SU-DHL-6 (cell line): ENCODE results near the gene CLSTN2.

ENCODE experiments used
- H2AFZ ChIP-seq: fragments of 200-600 bp; sonication (generic); 2 replicates; pipeline ENCODE4 v1.6.1; 2014; ENCODE audit warnings: low read depth, mild to moderate bottlenecking, moderate library complexity, mixed read lengths, antibody characterized with exemption, low read length; ENCODE audit not compliant: severe bottlenecking
- H3F3A ChIP-seq: fragments of 200-600 bp; shearing (Covaris generic); 2 replicates; pipeline ENCODE4 v1.6.0; 2016; ENCODE audit warnings: antibody characterized with exemption, mild to moderate bottlenecking; ENCODE audit not compliant: insufficient read depth
- H3K27ac ChIP-seq: fragments of 200-600 bp; sonication (generic); 2 replicates; pipeline ENCODE4 v1.5.1; 2016; ENCODE audit warnings: low read depth, mild to moderate bottlenecking, low read length, moderate library complexity, mixed read lengths
- H3K27me3 ChIP-seq: fragments of 200-600 bp; sonication (generic), shearing (Covaris generic); 2 replicates; pipeline ENCODE4 v1.6.0; 2014; ENCODE audit warnings: mild to moderate bottlenecking, low read length
- H3K36me3 ChIP-seq: fragments of 200-600 bp; sonication (generic); 2 replicates; pipeline ENCODE4 v1.6.1; 2014; ENCODE audit warnings: mild to moderate bottlenecking, low read length, mixed read lengths
- H3K4me2 ChIP-seq: fragments of 300-600, 200-600 bp; shearing (Covaris generic), sonication (generic); 2 replicates; pipeline ENCODE4 v1.6.0; 2014; ENCODE audit warnings: low read length, low read depth, mild to moderate bottlenecking; ENCODE audit not compliant: poor library complexity, severe bottlenecking
- H3K4me3 ChIP-seq: fragments of 200-600 bp; sonication (generic); 2 replicates; pipeline ENCODE4 v1.5.1; 2014; ENCODE audit warnings: antibody characterized with exemption, low read length, mild to moderate bottlenecking, mixed read lengths; ENCODE audit not compliant: insufficient read depth, poor library complexity, severe bottlenecking
- H3K79me2 ChIP-seq: fragments of 200-600 bp; sonication (generic); 2 replicates; pipeline ENCODE4 v1.6.1; 2014; ENCODE audit warnings: mild to moderate bottlenecking, low read length, moderate library complexity; ENCODE audit not compliant: insufficient read depth
- H3K9ac ChIP-seq: fragments of 200-600 bp; sonication (generic); 2 replicates; pipeline ENCODE4 v1.7.0; 2014; ENCODE audit warnings: mild to moderate bottlenecking, low read length
- H3K9me2 ChIP-seq: fragments of 200-600 bp; sonication (generic); replicated peaks from 2 replicates; pipeline ENCODE4 v1.6.1; 2014; ENCODE audit warnings: low read length; ENCODE audit not compliant: insufficient read depth
- H3K9me3 ChIP-seq: fragments of 200-600 bp; sonication (generic); 2 replicates; pipeline ENCODE4 v1.6.1; 2014; ENCODE audit warnings: low read length, mixed read lengths; ENCODE audit not compliant: insufficient read depth
- H4K20me1 ChIP-seq: fragments of 200-600 bp; sonication (generic); 2 replicates; pipeline ENCODE4 v1.6.1; 2014; ENCODE audit warnings: low read depth, mild to moderate bottlenecking, antibody characterized with exemption, low read length, moderate library complexity, mixed read lengths
- EZH2phosphoT487 ChIP-seq: fragments of 200-600 bp; sonication (generic), shearing (Covaris generic); conservative IDR thresholded peaks from 2 replicates; pipeline ENCODE4 v1.6.1; 2018; ENCODE audit warnings: mild to moderate bottlenecking, antibody characterized with exemption, low read length, moderate library complexity, mixed read lengths
- TF ChIP-seq, protein P1 (sequence below): fragments of 200-600 bp; sonication (generic); IDR thresholded peaks from one replicate; pipeline ENCODE4 v1.5.1; 2017; ENCODE audit warnings: antibody characterized with exemption, mild to moderate bottlenecking, low read length, moderate library complexity; ENCODE audit not compliant: insufficient read depth, poor library complexity, severe bottlenecking

The CLSTN2 gene

GRCh38 chr3:140468407-140468806 is 533.4 kb downstream of the CLSTN2 start:
- Histone ChIP-seq H3K4me2 (no peak overlapping the region), H3K36me3 (no peaks in the 10 kb centered on the region), H3K79me2 (no peaks in the 10 kb centered on the region), H3K9ac (no peak overlapping the region), H3K4me3 (no peak overlapping the region), H4K20me1 (no peaks in the 10 kb centered on the region), H3K9me2 (no peaks in the 10 kb centered on the region), H3K27me3 (no peaks in the 10 kb centered on the region), H2AFZ (no peak overlapping the region), H3F3A (no peaks in the 10 kb centered on the region), H3K27ac (no peak overlapping the region), H3K9me3 (no peaks in the 10 kb centered on the region)
- TF ChIP-seq, protein P1, sequence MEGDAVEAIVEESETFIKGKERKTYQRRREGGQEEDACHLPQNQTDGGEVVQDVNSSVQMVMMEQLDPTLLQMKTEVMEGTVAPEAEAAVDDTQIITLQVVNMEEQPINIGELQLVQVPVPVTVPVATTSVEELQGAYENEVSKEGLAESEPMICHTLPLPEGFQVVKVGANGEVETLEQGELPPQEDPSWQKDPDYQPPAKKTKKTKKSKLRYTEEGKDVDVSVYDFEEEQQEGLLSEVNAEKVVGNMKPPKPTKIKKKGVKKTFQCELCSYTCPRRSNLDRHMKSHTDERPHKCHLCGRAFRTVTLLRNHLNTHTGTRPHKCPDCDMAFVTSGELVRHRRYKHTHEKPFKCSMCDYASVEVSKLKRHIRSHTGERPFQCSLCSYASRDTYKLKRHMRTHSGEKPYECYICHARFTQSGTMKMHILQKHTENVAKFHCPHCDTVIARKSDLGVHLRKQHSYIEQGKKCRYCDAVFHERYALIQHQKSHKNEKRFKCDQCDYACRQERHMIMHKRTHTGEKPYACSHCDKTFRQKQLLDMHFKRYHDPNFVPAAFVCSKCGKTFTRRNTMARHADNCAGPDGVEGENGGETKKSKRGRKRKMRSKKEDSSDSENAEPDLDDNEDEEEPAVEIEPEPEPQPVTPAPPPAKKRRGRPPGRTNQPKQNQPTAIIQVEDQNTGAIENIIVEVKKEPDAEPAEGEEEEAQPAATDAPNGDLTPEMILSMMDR, result no peak
- TF ChIP-seq EZH2phosphoT487, result no peak

DNA sequence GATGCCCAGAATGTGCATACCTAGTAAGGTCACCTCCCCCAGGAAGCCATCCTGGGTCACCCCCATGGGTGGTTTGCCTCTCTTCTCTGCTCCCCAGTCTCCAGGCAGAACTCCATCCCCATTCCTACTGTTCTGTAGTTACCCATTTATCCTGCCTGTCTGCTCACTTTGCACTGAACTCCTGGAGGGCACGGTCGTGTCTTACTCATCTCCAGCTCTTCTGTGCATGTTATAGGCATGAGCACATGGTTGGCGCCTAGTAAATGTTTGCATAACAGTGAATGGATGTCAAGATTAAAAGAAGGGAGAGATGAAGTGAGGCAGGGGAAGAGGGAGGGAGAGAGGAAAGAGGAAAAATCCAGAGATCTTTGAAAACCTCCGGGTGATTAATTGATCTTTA is 534.5 kb downstream of the CLSTN2 start:
- no peak for TF ChIP-seq EZH2phosphoT487
- TF ChIP-seq, protein P1, result no peak
- Histone ChIP-seq H3K4me2 (no peak overlapping the region), H3K4me3 (no peak overlapping the region), H3K36me3 (no peaks in the 10 kb centered on the region), H4K20me1 (no peaks in the 10 kb centered on the region), H3K27me3 (no peaks in the 10 kb centered on the region), H3F3A (no peaks in the 10 kb centered on the region), H3K9me3 (no peaks in the 10 kb centered on the region), H3K9ac (no peak overlapping the region), H2AFZ (no peak overlapping the region), H3K79me2 (no peaks in the 10 kb centered on the region), H3K27ac (no peak overlapping the region), H3K9me2 (no peaks in the 10 kb centered on the region)

GRCh38 chr3:140470211-140470610 is 535.2 kb downstream of the CLSTN2 start:
- Histone ChIP-seq H2AFZ (no peak overlapping the region), H3K27ac (no peak overlapping the region), H3K9me3 (no peaks in the 10 kb centered on the region), H3K4me2 (no peak overlapping the region), H3K9me2 (no peaks in the 10 kb centered on the region), H3F3A (no peaks in the 10 kb centered on the region), H3K27me3 (no peaks in the 10 kb centered on the region), H3K9ac (no peak overlapping the region), H3K4me3 (no peak overlapping the region), H3K36me3 (no peaks in the 10 kb centered on the region), H4K20me1 (no peaks in the 10 kb centered on the region), H3K79me2 (no peaks in the 10 kb centered on the region)
- no peak for TF ChIP-seq EZH2phosphoT487

DNA sequence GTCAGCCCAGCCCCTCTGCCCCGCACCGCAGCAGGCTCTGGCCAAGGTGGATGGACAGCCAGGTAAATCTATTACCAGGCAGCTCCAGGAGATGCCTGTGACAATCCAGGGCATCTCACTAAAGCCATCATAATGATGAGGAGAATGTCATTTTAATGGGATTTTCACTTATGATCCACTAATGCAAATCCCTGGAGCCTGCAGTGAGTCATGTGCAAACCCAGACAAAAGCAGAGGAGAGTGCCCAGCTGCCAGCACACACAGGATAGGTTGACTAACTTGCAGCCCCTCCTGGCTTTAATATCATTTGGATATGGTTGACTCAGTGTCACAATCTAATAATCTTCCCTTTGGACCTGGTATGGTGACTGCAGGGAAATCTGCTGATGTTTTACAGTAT is 536.0 kb downstream of the CLSTN2 start:
- TF ChIP-seq, protein P1, result no peak
- no peak for TF ChIP-seq EZH2phosphoT487
- no peaks in the 10 kb centered on the region for H3F3A ChIP-seq
- H3K4me3 ChIP-seq, result no peak overlapping the region

More for the DNA sequence above, 536.0 kb downstream of the CLSTN2 start:
- Histone ChIP-seq H3K9ac (no peak overlapping the region), H3K9me2 (no peaks in the 10 kb centered on the region), H3K27me3 (no peaks in the 10 kb centered on the region), H4K20me1 (no peaks in the 10 kb centered on the region), H3K79me2 (no peaks in the 10 kb centered on the region), H3K27ac (no peak overlapping the region), H2AFZ (no peak overlapping the region), H3K4me2 (no peak overlapping the region), H3K36me3 (no peaks in the 10 kb centered on the region), H3K9me3 (no peaks in the 10 kb centered on the region)
